Mucosa of descending colon (tissue), 3 donors: ENCODE results near the gene ITK. TPM values are rescaled to one million over a fixed set of nuclear protein-coding genes. Genes with fewer than 3 reads are reported as not detected.
"Not testable (repeated sequence)": the region's sequence is repeated elsewhere in the genome, so short reads cannot be mapped to it uniquely, and the experiment has no call there.

Experiments used
- ATAC-seq: fragments of 200-7000 bp; cut with Tn5 transposase; one replicate; pipeline ENCODE4 v1.9.1; 2020; ENCODE audit warnings: mild to moderate bottlenecking, moderate library complexity
- DNase-seq, 3 donors: peaks; one replicate each; pipeline ENCODE4 v3.0.0-alpha.2; 2020
- H3K36me3 ChIP-seq: fragments of 200-600 bp; one replicate; pipeline ENCODE4 v1.8.0; 2021; ENCODE audit warnings: low read depth, mild to moderate bottlenecking
- H3K4me1 ChIP-seq: fragments of 200-600 bp; one replicate; pipeline ENCODE4 v1.8.0; 2021; ENCODE audit warnings: low read depth, mild to moderate bottlenecking
- H3K4me3 ChIP-seq: fragments of 200-600 bp; one replicate; pipeline ENCODE4 v1.8.0; 2021; ENCODE audit warnings: mild to moderate bottlenecking
- H3K9me3 ChIP-seq: fragments of 200-600 bp; one replicate; pipeline ENCODE4 v1.8.0; 2021; ENCODE audit warnings: mild to moderate bottlenecking
- CTCF ChIP-seq: fragments of 200-600 bp; IDR thresholded peaks from one replicate; pipeline ENCODE4 v1.8.0; 2022; ENCODE audit warnings: antibody characterized with exemption, mild to moderate bottlenecking
- intact Hi-C, 2 donors: fragments of 100-400 bp; cut with DNase I in 1 of 2; cut with micrococcal nuclease in 1 of 2; formaldehyde crosslinking; loops; one replicate each; pipeline versions ENCODE4 v1.11.0 to v1.11.1; 2022; cut with DNase I, micrococcal nuclease
- total RNA-seq, 3 donors: library from RNA; stranded (reverse); fragmentation: NEBNext Ultra II Directional in 2 of 3; extraction: Animal tissue kit (Norgen Biotek cat#: 25700) in 2 of 3; gene quantifications; one replicate each; pipeline versions ENCODE4 v1.2.1 to v1.2.4, GENCODE V29; 2021 to 2023
- donor health status: DM: no; HTN: no; CAD: no; lungs with moderate emphysema.
- donor health status: DM: no; HTN: no; CAD: no.
- donor health status: DM: no; HTN: yes; CAD: no.

Gene ITK
- total RNA-seq, 3 donors from 2014 or later = 2.6 to 5.7 (median 2.7) TPM

GRCh38 chr5:157203417-157203816, 22.8 kb downstream of the ITK start:
- no peaks in the 10 kb centered on the region for H3K36me3 ChIP-seq
- no peak overlapping the region for H3K4me3 ChIP-seq
- H3K4me1 ChIP-seq = no peaks in the 10 kb centered on the region
- no peaks in the 10 kb centered on the region for H3K9me3 ChIP-seq
- TF ChIP-seq CTCF = no peak
- intact Hi-C loops = no loop called here
- ATAC-seq (peak; percentile 51), DNase-seq (no peak)

- no peaks in the 10 kb centered on the region for H3K36me3 ChIP-seq
- ATAC-seq = no peak
- no peak for TF ChIP-seq CTCF
- intact Hi-C loops = no loop called here
- no peaks in the 10 kb centered on the region for H3K9me3 ChIP-seq
- H3K4me3 ChIP-seq = no peak overlapping the region
- H3K4me1 ChIP-seq = no peaks in the 10 kb centered on the region
- no peak for DNase-seq
Observed at GRCh38 chr5:157204765-157205164, 24.1 kb downstream of the ITK start.

- intact Hi-C loops = no loop called here
Observed at GRCh38 chr5:157205708-157206107, 25.1 kb downstream of the ITK start.

GRCh38 chr5:157210652-157211051, 30.0 kb downstream of the ITK start:
- intact Hi-C loops, ATAC-seq, H3K4me3 ChIP-seq, H3K36me3 ChIP-seq, H3K4me1 ChIP-seq, DNase-seq, H3K9me3 ChIP-seq: not testable (repeated sequence)

More at GRCh38 chr5:157205708-157206107, 25.1 kb downstream of the ITK start:
- no peak overlapping the region for H3K4me3 ChIP-seq
- TF ChIP-seq CTCF = no peak
- no peaks in the 10 kb centered on the region for H3K9me3 ChIP-seq
- no peak for ATAC-seq
- no peaks in the 10 kb centered on the region for H3K4me1 ChIP-seq
- no peak for DNase-seq
- no peaks in the 10 kb centered on the region for H3K36me3 ChIP-seq

GRCh38 chr5:157212307-157212706, 31.7 kb downstream of the ITK start:
- no peaks in the 10 kb centered on the region for H3K4me1 ChIP-seq
- no peak for TF ChIP-seq CTCF
- ATAC-seq = no peak
- no peak for DNase-seq
- no peaks in the 10 kb centered on the region for H3K36me3 ChIP-seq
- H3K4me3 ChIP-seq = no peak overlapping the region
- H3K9me3 ChIP-seq = no peaks in the 10 kb centered on the region
- intact Hi-C loops = no loop called here

- Histone ChIP-seq H3K9me3 (no peaks in the 10 kb centered on the region), H3K4me1 (no peaks in the 10 kb centered on the region), H3K4me3 (no peak overlapping the region), H3K36me3 (no peaks in the 10 kb centered on the region)
- no peak for TF ChIP-seq CTCF
- DNase-seq (no peak), ATAC-seq (no peak)
- intact Hi-C loops = no loop called here
Observed at GRCh38 chr5:157213527-157214243, 33.0 kb downstream of the ITK start.
